IMR-90 (cell line): ENCODE results near the gene CRAMP1. TPM values are rescaled to one million over a fixed set of nuclear protein-coding genes. Genes with fewer than 3 reads are reported as not detected.

ENCODE experiments used
- ATAC-seq: fragments of 200-7000 bp; cut with Tn5 transposase; 2 replicates; pipeline ENCODE4 v1.9.1; 2020; ENCODE audit warnings: low read depth, mild to moderate bottlenecking, moderate library complexity
- BruUV-seq: library from RNA; stranded (reverse); fragments of 400-500 nt; replicated peaks from 2 replicates; lab custom pipeline; 2021; lab: Mats Ljungman, UMichigan
- CTCF ChIA-PET: fragments of 300-600 bp; formaldehyde crosslinking; extraction: SDS; loops from one replicate; lab custom pipeline; 2021; ENCODE audit warnings: antibody characterized with exemption; lab: Yijun Ruan, JAX
- POLR2A ChIA-PET: fragments of 300-600 bp; sonication (Branson Sonifier 250); formaldehyde crosslinking; loops from one replicate; lab custom pipeline; 2022; ENCODE audit warnings: antibody characterized with exemption; ENCODE audit not compliant: unreplicated experiment; lab: Charles Lee
- DNase-seq: peaks from one replicate; pipeline ENCODE4 v3.0.0; 2013
- H2AFZ ChIP-seq: replicated peaks from 2 replicates; pipeline ENCODE3; 2013; ENCODE audit warnings: low read length, mild to moderate bottlenecking; ENCODE audit not compliant: poor library complexity
- H2AK5ac ChIP-seq: 2 replicates; pipeline ENCODE4 v1.6.1; 2013; ENCODE audit warnings: low read depth, low read length, inconsistent platforms
- H2AK9ac ChIP-seq: replicated peaks from 2 replicates; pipeline ENCODE3; 2013; ENCODE audit warnings: mild to moderate bottlenecking, low read depth, low read length, moderate library complexity; ENCODE audit not compliant: poor library complexity
- H2BK120ac ChIP-seq: 2 replicates; pipeline ENCODE4 v1.6.1; 2013; ENCODE audit warnings: low read depth, low read length, inconsistent platforms
- H2BK15ac ChIP-seq: 3 replicates; pipeline ENCODE4 v1.6.1; 2013; ENCODE audit warnings: low read depth, low read length, inconsistent platforms
- H2BK20ac ChIP-seq: 2 replicates; pipeline ENCODE4 v1.6.1; 2013; ENCODE audit warnings: low read depth, mild to moderate bottlenecking, inconsistent platforms, low read length, moderate library complexity
- H2BK5ac ChIP-seq: 2 replicates; pipeline ENCODE4 v1.6.1; 2013; ENCODE audit warnings: mild to moderate bottlenecking, low read depth, low read length, inconsistent platforms; ENCODE audit not compliant: poor library complexity, severe bottlenecking
- H3K14ac ChIP-seq: replicated peaks from 2 replicates; pipeline ENCODE4 v1.6.1; 2013; ENCODE audit warnings: low read depth, low read length, inconsistent platforms
- H3K18ac ChIP-seq: 2 replicates; pipeline ENCODE4 v1.6.1; 2013; ENCODE audit warnings: low read depth, low read length, control low read depth
- H3K23ac ChIP-seq: 2 replicates; pipeline ENCODE4 v1.6.1; 2013; ENCODE audit warnings: low read depth, low read length, inconsistent platforms
- H3K27ac ChIP-seq: 2 replicates; pipeline ENCODE4 v1.5.1; 2013; ENCODE audit warnings: mild to moderate bottlenecking, control low read depth, low read length; ENCODE audit not compliant: insufficient read depth
- H3K27me3 ChIP-seq: 2 replicates; pipeline ENCODE4 v1.6.1; 2013; ENCODE audit warnings: low read length; ENCODE audit not compliant: control insufficient read depth, insufficient read depth
- H3K36me3 ChIP-seq: 2 replicates; pipeline ENCODE4 v1.6.1; 2013; ENCODE audit warnings: low read length, mixed read lengths; ENCODE audit not compliant: control insufficient read depth, insufficient read depth
- H3K4ac ChIP-seq: 2 replicates; pipeline ENCODE4 v1.6.1; 2013; ENCODE audit warnings: low read depth, low read length, inconsistent platforms
- H3K4me1 ChIP-seq: 2 replicates; pipeline ENCODE4 v1.6.1; 2013; ENCODE audit warnings: low read length, mixed read lengths; ENCODE audit not compliant: control insufficient read depth, insufficient read depth
- H3K4me2 ChIP-seq: 2 replicates; pipeline ENCODE4 v1.6.1; 2013; ENCODE audit warnings: low read depth, mild to moderate bottlenecking, control low read depth, low read length, moderate library complexity
- H3K4me3 ChIP-seq: 2 replicates; pipeline ENCODE4 v1.5.1; 2013; ENCODE audit warnings: low read depth, mild to moderate bottlenecking, control low read depth, low read length, moderate library complexity; ENCODE audit not compliant: insufficient read depth
- H3K56ac ChIP-seq: 2 replicates; pipeline ENCODE4 v1.6.1; 2013; ENCODE audit warnings: low read length, inconsistent platforms; ENCODE audit not compliant: insufficient read depth; ENCODE audit errors: extremely low read depth
- H3K79me1 ChIP-seq, 2 experiments: 2 replicates each; pipeline ENCODE4 v1.6.1; 2013; ENCODE audit warnings: low read length in 2 of 2, inconsistent platforms in 1 of 2, low read depth in 1 of 2
- H3K9ac ChIP-seq: 2 replicates; pipeline ENCODE4 v1.6.1; 2013; ENCODE audit warnings: low read depth, low read length, control low read depth
- H3K9me1 ChIP-seq: 2 replicates; pipeline ENCODE4 v1.6.1; 2013; ENCODE audit warnings: low read length, inconsistent platforms; ENCODE audit not compliant: insufficient read depth
- H3K9me3 ChIP-seq: 2 replicates; pipeline ENCODE4 v1.6.1; 2013; ENCODE audit warnings: low read length; ENCODE audit not compliant: control insufficient read depth, insufficient read depth
- H4K20me1 ChIP-seq: 2 replicates; pipeline ENCODE4 v1.6.1; 2013; ENCODE audit warnings: low read length, inconsistent platforms; ENCODE audit not compliant: insufficient read depth
- H4K5ac ChIP-seq: 2 replicates; pipeline ENCODE4 v1.6.1; 2013; ENCODE audit warnings: mild to moderate bottlenecking, low read depth, low read length, control low read depth
- H4K8ac ChIP-seq, 2 experiments: 2 replicates each; pipeline ENCODE4 v1.6.1; 2013; ENCODE audit warnings: low read depth in 2 of 2, low read length in 2 of 2, control low read depth in 1 of 2, inconsistent platforms in 1 of 2
- H4K91ac ChIP-seq: 2 replicates; pipeline ENCODE4 v1.6.1; 2013; ENCODE audit warnings: low read depth, low read length, inconsistent platforms; ENCODE audit not compliant: insufficient read depth
- BHLHE40 ChIP-seq: fragments of 150-350 bp; IDR thresholded peaks from 2 replicates; pipeline ENCODE4 v1.6.1; 2016; ENCODE audit warnings: mild to moderate bottlenecking, low read depth, low read length
- CEBPB ChIP-seq: IDR thresholded peaks from 2 replicates; pipeline ENCODE4 v1.6.1; 2012; ENCODE audit warnings: low read depth, low read length, improper control_type of control experiment
- MAFK ChIP-seq: IDR thresholded peaks from 2 replicates; pipeline ENCODE4 v1.6.1; 2012; ENCODE audit warnings: low read depth, low read length, improper control_type of control experiment
- MAZ ChIP-seq: IDR thresholded peaks from 2 replicates; pipeline ENCODE4 v1.6.1; 2012; ENCODE audit warnings: low read depth, mild to moderate bottlenecking, low read length, improper control_type of control experiment, moderate library complexity, borderline replicate concordance
- MXI1 ChIP-seq: IDR thresholded peaks from 2 replicates; pipeline ENCODE4 v1.6.1; 2012; ENCODE audit warnings: low read depth, mild to moderate bottlenecking, low read length, moderate library complexity, borderline replicate concordance
- POLR2A ChIP-seq: IDR thresholded peaks from 2 replicates; pipeline ENCODE4 v1.6.1; 2012; ENCODE audit warnings: mild to moderate bottlenecking, low read depth, low read length
- RAD21 ChIP-seq: IDR thresholded peaks from 2 replicates; pipeline ENCODE4 v1.6.1; 2012; ENCODE audit warnings: low read length, improper control_type of control experiment
- RCOR1 ChIP-seq: IDR thresholded peaks from 2 replicates; pipeline ENCODE4 v1.6.1; 2012; ENCODE audit warnings: mild to moderate bottlenecking, low read length, improper control_type of control experiment; ENCODE audit not compliant: insufficient replicate concordance
- RFX5 ChIP-seq: IDR thresholded peaks from 2 replicates; pipeline ENCODE4 v1.8.0; 2012; ENCODE audit warnings: low read depth, mild to moderate bottlenecking, low read length, moderate library complexity
- WGBS, 2 experiments: methylation state at CpG; one replicate each; pipeline versions ENCODE4 v1.1.5 to v1.1.7; 2013; ENCODE audit warnings: missing lambda C conversion rate in 2 of 2; ENCODE audit not compliant: insufficient read length in 1 of 2; ENCODE audit errors: extremely low coverage in 2 of 2; 5-methylcytosine and 5-hydroxymethylcytosine counted together
- dilution Hi-C: fragments of 300-500 bp; cut with HindIII; formaldehyde crosslinking; loops from one replicate; pipeline ENCODE4 v1.14.3; 2018; ENCODE audit warnings: low sequenced_read_pairs; ENCODE audit not compliant: unreplicated experiment
- in situ Hi-C: fragments of 300-500 bp; cut with MboI; formaldehyde crosslinking; loops from 3 replicates; pipeline ENCODE4 v1.14.3; 2019; ENCODE audit warnings: low sequenced_read_pairs, inconsistent platforms, mixed read lengths
- intact Hi-C: fragments of 100-400 bp; cut with micrococcal nuclease; formaldehyde crosslinking; loops from 2 replicates; pipeline ENCODE4 v1.10.0; 2022
- polyA plus RNA-seq, 3 experiments: library from polyadenylated mRNA; depleted of rRNA; stranded (reverse); fragments of >200 nt; gene quantifications; 2 replicates each; pipeline ENCODE4 v1.2.3, GENCODE V29; 2012; ENCODE audit warnings: low replicate concordance in 1 of 3
- total RNA-seq: library from RNA; depleted of rRNA; stranded (reverse); fragments of >200 nt; gene quantifications from 2 replicates; pipeline ENCODE4 v1.2.3, GENCODE V29; 2012
- TF ChIP-seq, protein P1 (sequence below): conservative IDR thresholded peaks from 2 replicates; pipeline ENCODE4 v1.5.1; 2012; ENCODE audit warnings: mild to moderate bottlenecking, low read depth, low read length, improper control_type of control experiment

Gene CRAMP1
- total and polyA plus RNA-seq, 2 of the 4 experiments (the other 2 are of a cell fraction): 3.2 to 12.0 TPM

- in situ Hi-C loops (no loop called here), intact Hi-C loops (no loop called here), dilution Hi-C loops (no loop called here)
- H3K27ac ChIP-seq: peak overlapping the region; percentile 33
- H3K14ac ChIP-seq: peak overlapping the region; percentile 56
- TF ChIP-seq RFX5 (0 out of 2 replicates have a peak, but pooled peaks have one; percentile 2), CEBPB (no peak), RAD21 (peak; percentile 13; the same call in 1 of the 2 replicates), MXI1 (peak; percentile 60; the same call in 1 of the 2 replicates), RCOR1 (no peak), MAZ (no peak), BHLHE40 (no peak), POLR2A (no peak), MAFK (peak; percentile 94)
- TF ChIP-seq, protein P1, sequence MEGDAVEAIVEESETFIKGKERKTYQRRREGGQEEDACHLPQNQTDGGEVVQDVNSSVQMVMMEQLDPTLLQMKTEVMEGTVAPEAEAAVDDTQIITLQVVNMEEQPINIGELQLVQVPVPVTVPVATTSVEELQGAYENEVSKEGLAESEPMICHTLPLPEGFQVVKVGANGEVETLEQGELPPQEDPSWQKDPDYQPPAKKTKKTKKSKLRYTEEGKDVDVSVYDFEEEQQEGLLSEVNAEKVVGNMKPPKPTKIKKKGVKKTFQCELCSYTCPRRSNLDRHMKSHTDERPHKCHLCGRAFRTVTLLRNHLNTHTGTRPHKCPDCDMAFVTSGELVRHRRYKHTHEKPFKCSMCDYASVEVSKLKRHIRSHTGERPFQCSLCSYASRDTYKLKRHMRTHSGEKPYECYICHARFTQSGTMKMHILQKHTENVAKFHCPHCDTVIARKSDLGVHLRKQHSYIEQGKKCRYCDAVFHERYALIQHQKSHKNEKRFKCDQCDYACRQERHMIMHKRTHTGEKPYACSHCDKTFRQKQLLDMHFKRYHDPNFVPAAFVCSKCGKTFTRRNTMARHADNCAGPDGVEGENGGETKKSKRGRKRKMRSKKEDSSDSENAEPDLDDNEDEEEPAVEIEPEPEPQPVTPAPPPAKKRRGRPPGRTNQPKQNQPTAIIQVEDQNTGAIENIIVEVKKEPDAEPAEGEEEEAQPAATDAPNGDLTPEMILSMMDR: no peak
- H4K91ac ChIP-seq: peak overlapping the region; percentile 70
- H2AK9ac ChIP-seq: peak overlapping the region; percentile 99
- H3K4ac ChIP-seq: peak overlapping the region; percentile 84
- peak overlapping the region; percentile 55 to 88; a peak in 3 of 4 replicates for H4K8ac ChIP-seq
- peak overlapping the region; percentile 67 for H3K9ac ChIP-seq
- peaks cover 26% of the 10 kb centered on the region for H3K9me1 ChIP-seq
- H2AK5ac ChIP-seq: peak overlapping the region; percentile 93
- peak; percentile 24 for DNase-seq
- no peaks in the 10 kb centered on the region for H3K9me3 ChIP-seq
- H3K36me3 ChIP-seq: peaks cover 22% of the 10 kb centered on the region
- peaks cover 8% of the 10 kb centered on the region for H3K4me1 ChIP-seq
- peak overlapping the region; percentile 83 for H3K4me2 ChIP-seq
- H2BK15ac ChIP-seq: no peak overlapping the region; the same call in 2 of the 3 replicates
- no TSS peak for BruUV-seq
- ChIA-PET POLR2A (interaction anchor here (1.1 kb wide), 1 partner anchor 28 kb away, joined by 3 read pairs; the partner anchor contains the start of gene MAPK8IP3), CTCF (interaction anchor here (0.6 kb wide), 1 partner anchor 28 kb away, joined by 4 read pairs; the partner anchor contains the start of gene MAPK8IP3)
- ATAC-seq: peak; percentile 9
- H3K18ac ChIP-seq: no peak overlapping the region
- peaks cover 20 to 79% of the 10 kb centered on the region in 2 experiments for H3K79me1 ChIP-seq
- H3K56ac ChIP-seq: peak overlapping the region; percentile 30
- WGBS, 2 experiments: 0% methylated on average over 4 of the region's 45 CpGs; no CpG with 5 or more reads in 1 of the 2 experiments
- peak overlapping the region; percentile 88 for H3K23ac ChIP-seq
- no peak overlapping the region for H2BK120ac ChIP-seq
- peak overlapping the region; percentile 61 for H3K4me3 ChIP-seq
- peak overlapping the region; percentile 92 for H2AFZ ChIP-seq
- no peaks in the 10 kb centered on the region for H3K27me3 ChIP-seq
- no peak overlapping the region for H2BK20ac ChIP-seq
- H2BK5ac ChIP-seq: peak overlapping the region; percentile 69
- H4K5ac ChIP-seq: peak overlapping the region; percentile 3; the same call in 1 of the 2 replicates
- peaks cover 41% of the 10 kb centered on the region for H4K20me1 ChIP-seq
These were observed 66.4 kb downstream of the CRAMP1 start for GRCh38 chr16:1678500-1679098.
